H9 (cell line): ENCODE results near the gene TRABD2B. TPM values are rescaled to one million over a fixed set of nuclear protein-coding genes. Genes with fewer than 3 reads are reported as not detected.

Experiments
- DNase-seq: peaks from one replicate; pipeline ENCODE4 v3.0.0-alpha.2; 2017
- H2AFZ ChIP-seq: one replicate; pipeline ENCODE4 v1.6.1; 2013; ENCODE audit warnings: mild to moderate bottlenecking, low read length, control low read depth, moderate library complexity
- H2AK5ac ChIP-seq: 2 replicates; pipeline ENCODE4 v1.6.1; 2013; ENCODE audit warnings: low read length, control low read depth, mixed read lengths; ENCODE audit not compliant: insufficient read length
- H2BK120ac ChIP-seq: one replicate; pipeline ENCODE4 v1.6.1; 2013; ENCODE audit warnings: low read depth, mild to moderate bottlenecking, low read length, control low read depth, inconsistent platforms; ENCODE audit not compliant: poor library complexity, severe bottlenecking
- H2BK12ac ChIP-seq: 2 replicates; pipeline ENCODE4 v1.6.1; 2013; ENCODE audit warnings: low read length, control low read depth, mixed read lengths, low read depth; ENCODE audit not compliant: insufficient read length
- H2BK15ac ChIP-seq: 2 replicates; pipeline ENCODE4 v1.6.1; 2013; ENCODE audit warnings: low read depth, low read length, control low read depth
- H2BK20ac ChIP-seq: one replicate; pipeline ENCODE4 v1.6.1; 2013; ENCODE audit warnings: low read depth, mild to moderate bottlenecking, low read length, control low read depth, inconsistent platforms; ENCODE audit not compliant: poor library complexity, severe bottlenecking
- H2BK5ac ChIP-seq: 2 replicates; pipeline ENCODE4 v1.6.1; 2013; ENCODE audit warnings: low read length, control low read depth, mixed read lengths; ENCODE audit not compliant: insufficient read length
- H3K14ac ChIP-seq: 2 replicates; pipeline ENCODE4 v1.6.1; 2013; ENCODE audit warnings: low read length, control low read depth; ENCODE audit not compliant: insufficient read depth
- H3K18ac ChIP-seq: 2 replicates; pipeline ENCODE4 v1.6.1; 2013; ENCODE audit warnings: low read depth, mild to moderate bottlenecking, mixed read lengths, low read length, control low read depth; ENCODE audit not compliant: insufficient read length
- H3K23ac ChIP-seq: 2 replicates; pipeline ENCODE4 v1.6.1; 2013; ENCODE audit warnings: low read length, control low read depth, mixed read lengths, low read depth; ENCODE audit not compliant: insufficient read length
- H3K23me2 ChIP-seq: 2 replicates; pipeline ENCODE4 v1.6.1; 2013; ENCODE audit warnings: low read depth, mild to moderate bottlenecking, mixed read lengths, low read length, control low read depth; ENCODE audit not compliant: insufficient read length, poor library complexity, severe bottlenecking
- H3K27ac ChIP-seq: 2 replicates; pipeline ENCODE4 v1.5.1; 2013; ENCODE audit warnings: low read length, control low read depth, mixed read lengths, low read depth; ENCODE audit not compliant: insufficient read length
- H3K27me3 ChIP-seq: 2 replicates; pipeline ENCODE4 v1.6.1; 2013; ENCODE audit warnings: low read length, control low read depth, inconsistent platforms; ENCODE audit not compliant: insufficient read depth
- H3K4ac ChIP-seq: 2 replicates; pipeline ENCODE4 v1.6.1; 2013; ENCODE audit warnings: low read depth, mild to moderate bottlenecking, control low read depth, inconsistent platforms, low read length, moderate library complexity
- H3K4me1 ChIP-seq: 2 replicates; pipeline ENCODE4 v1.6.1; 2013; ENCODE audit warnings: low read length, control low read depth, inconsistent platforms; ENCODE audit not compliant: insufficient read depth
- H3K4me2 ChIP-seq: 2 replicates; pipeline ENCODE4 v1.6.1; 2013; ENCODE audit warnings: low read length, control low read depth, mixed read lengths; ENCODE audit not compliant: insufficient read length, insufficient read depth
- H3K56ac ChIP-seq: 2 replicates; pipeline ENCODE4 v1.6.1; 2013; ENCODE audit warnings: low read depth, mild to moderate bottlenecking, mixed read lengths, low read length, control low read depth; ENCODE audit not compliant: insufficient read length
- H3K79me1 ChIP-seq: 2 replicates; pipeline ENCODE4 v1.6.1; 2013; ENCODE audit warnings: low read depth, mild to moderate bottlenecking, moderate library complexity, low read length, control low read depth, inconsistent platforms; ENCODE audit not compliant: insufficient read depth, poor library complexity, severe bottlenecking
- H3K79me2 ChIP-seq: 2 replicates; pipeline ENCODE4 v1.6.1; 2013; ENCODE audit warnings: low read length, control low read depth, inconsistent platforms; ENCODE audit not compliant: insufficient read depth
- H3K9ac ChIP-seq: 2 replicates; pipeline ENCODE4 v1.6.1; 2013; ENCODE audit warnings: low read length, control low read depth, mixed read lengths; ENCODE audit not compliant: insufficient read length; ENCODE audit errors: extremely low read depth
- H3K9me3 ChIP-seq: one replicate; pipeline ENCODE4 v1.6.1; 2013; ENCODE audit warnings: low read depth, low read length, inconsistent platforms; ENCODE audit not compliant: control insufficient read depth
- H3T11ph ChIP-seq: one replicate; pipeline ENCODE4 v1.6.1; 2013; ENCODE audit warnings: mild to moderate bottlenecking, low read length, control low read depth, inconsistent platforms
- H4K20me1 ChIP-seq: one replicate; pipeline ENCODE4 v1.6.1; 2013; ENCODE audit not compliant: control insufficient read depth, insufficient read length, insufficient read depth
- H4K5ac ChIP-seq: 2 replicates; pipeline ENCODE4 v1.6.1; 2013; ENCODE audit warnings: low read depth, mild to moderate bottlenecking, mixed read lengths, low read length, control low read depth; ENCODE audit not compliant: insufficient read length
- H4K8ac ChIP-seq: replicated peaks from 2 replicates; pipeline ENCODE4 v1.6.1; 2013; ENCODE audit warnings: low read length, control low read depth, mixed read lengths, low read depth; ENCODE audit not compliant: insufficient read length
- H4K91ac ChIP-seq: 2 replicates; pipeline ENCODE4 v1.6.1; 2013; ENCODE audit warnings: low read depth, mild to moderate bottlenecking, moderate library complexity, mixed read lengths, low read length, control low read depth; ENCODE audit not compliant: insufficient read length
- H3K27ac Mint-ChIP-seq, 3 experiments: 2 replicates in 2 of 3; 3 replicates in 1 of 3; pipeline ENCODE4 v1.8.0; 2020 to 2021; ENCODE audit warnings: mixed read lengths in 3 of 3, mild to moderate bottlenecking in 1 of 3, moderate library complexity in 1 of 3
- H3K27me3 Mint-ChIP-seq: 2 replicates; pipeline ENCODE4 v1.8.0; 2021; ENCODE audit warnings: low read depth, mild to moderate bottlenecking, moderate library complexity, mixed read lengths
- H3K36me3 Mint-ChIP-seq, 3 experiments: 2 replicates in 2 of 3; 3 replicates in 1 of 3; pipeline ENCODE4 v1.8.0; 2020 to 2021; ENCODE audit warnings: low read depth in 3 of 3, mixed read lengths in 3 of 3; ENCODE audit not compliant: insufficient read depth in 1 of 3
- H3K4me1 Mint-ChIP-seq, 2 experiments: 2 replicates each; pipeline ENCODE4 v1.8.0; 2020; ENCODE audit warnings: mixed read lengths in 2 of 2
- H3K4me3 Mint-ChIP-seq, 2 experiments: 2 replicates in 1 of 2; 3 replicates in 1 of 2; pipeline ENCODE4 v1.8.0; 2020 to 2021; ENCODE audit warnings: mild to moderate bottlenecking in 2 of 2, mixed read lengths in 2 of 2, moderate library complexity in 1 of 2
- H3K9me3 Mint-ChIP-seq, 2 experiments: 2 replicates in 1 of 2; 3 replicates in 1 of 2; pipeline ENCODE4 v1.8.0; 2020; ENCODE audit warnings: mild to moderate bottlenecking in 2 of 2, mixed read lengths in 2 of 2, moderate library complexity in 1 of 2
- CTCF ChIP-seq: fragments of 200-600 bp; sonication (generic); conservative IDR thresholded peaks from 3 replicates; pipeline ENCODE4 v1.8.0; 2021; ENCODE audit warnings: antibody characterized with exemption, mild to moderate bottlenecking
- WGBS: extraction: QIAGEN DNeasy Blood & Tissue Kit; methylation state at CpG from one replicate; pipeline ENCODE4 v1.1.7; 2013; ENCODE audit warnings: missing lambda C conversion rate, low lambda C conversion rate, mixed read lengths; ENCODE audit not compliant: insufficient read length; ENCODE audit errors: extremely low coverage; 5-methylcytosine and 5-hydroxymethylcytosine counted together
- total RNA-seq: library from RNA; stranded (reverse); gene quantifications from 2 replicates; pipeline ENCODE4 v1.2.1, GENCODE V29; 2021

Gene TRABD2B
- total RNA-seq, 1 experiment from 2014 or later: 2.3 TPM

GRCh38 chr1:47870480-47870879 lies 126.7 kb downstream of the TRABD2B start:
- Mint-ChIP-seq H3K9me3 (no peaks in the 10 kb centered on the region; a peak in 2 of 5 replicates), H3K4me3 (no peak overlapping the region), H3K27me3 (peaks cover 6% of the 10 kb centered on the region), H3K36me3 (peaks cover 0 to 4% (median 0%) of the 10 kb centered on the region in 3 experiments; a peak in 3 of 7 replicates), H3K4me1 (peaks cover under 1 to 2% of the 10 kb centered on the region in 2 experiments; a peak in 2 of 4 replicates), H3K27ac (no peak overlapping the region)
- Histone ChIP-seq H2AFZ (no peak overlapping the region), H4K20me1 (no peaks in the 10 kb centered on the region), H2BK20ac (no peak overlapping the region), H4K8ac (no peak overlapping the region), H3K4me2 (no peak overlapping the region), H3T11ph (no peak overlapping the region), H3K9ac (no peak overlapping the region), H3K79me1 (no peaks in the 10 kb centered on the region), H2BK120ac (no peak overlapping the region), H3K14ac (no peak overlapping the region), H2BK15ac (no peak overlapping the region), H3K18ac (no peak overlapping the region), H3K79me2 (no peaks in the 10 kb centered on the region), H2AK5ac (no peak overlapping the region), H3K4me1 (no peaks in the 10 kb centered on the region), H3K23ac (no peak overlapping the region), H3K23me2 (no peaks in the 10 kb centered on the region), H3K9me3 (no peaks in the 10 kb centered on the region), H2BK12ac (no peak overlapping the region), H3K27ac (no peak overlapping the region), H4K91ac (no peak overlapping the region), H3K27me3 (no peaks in the 10 kb centered on the region; the same call in 1 of the 2 replicates), H3K56ac (no peak overlapping the region), H4K5ac (no peak overlapping the region), H3K4ac (no peak overlapping the region), H2BK5ac (no peak overlapping the region)
- WGBS: no CpG with 5 or more reads among the region's 4 CpGs
- no peak for TF ChIP-seq CTCF
- DNase-seq: no peak
